Body of pancreas (tissue), 4 donors: Measurements from ENCODE around the gene CDC37. TPM values are rescaled to one million over a fixed set of nuclear protein-coding genes. Genes with fewer than 3 reads are reported as not detected.
A peak's percentile ranks its signal among the peaks of the same experiment; 100 is the strongest.

Experiments
- ATAC-seq: fragments of 150-250 bp; one replicate; pipeline ENCODE4 v1.9.1; 2016
- DNase-seq, 4 donors: peaks; one replicate each; pipeline ENCODE4 v3.0.0-alpha.2; 2019
- H3K27ac ChIP-seq, 4 donors: fragments of 200-600 bp; sonication (generic); 1 replicate in 3 of 4; 2 replicates in 1 of 4; pipeline versions ENCODE4 v1.5.1 to v1.6.1; 2016 to 2019; ENCODE audit warnings: mild to moderate bottlenecking in 1 of 4, mixed read lengths in 1 of 4, moderate library complexity in 1 of 4
- H3K27me3 ChIP-seq, 2 donors: fragments of 200-600 bp; sonication (generic); one replicate each; pipeline ENCODE4 v1.6.0; 2016; ENCODE audit warnings: mild to moderate bottlenecking in 1 of 2
- H3K36me3 ChIP-seq, 2 donors: fragments of 200-600 bp; sonication (generic); replicated peaks in 1 of 2; 2 replicates each; pipeline ENCODE4 v1.5.1; 2016; ENCODE audit warnings: low read depth in 2 of 2; ENCODE audit not compliant: insufficient read depth in 1 of 2
- H3K4me1 ChIP-seq: fragments of 200-600 bp; sonication (generic); one replicate; pipeline ENCODE4 v1.6.0; 2016
- H3K4me3 ChIP-seq, 2 donors: fragments of 200-600 bp; sonication (generic); 1 replicate in 1 of 2; 2 replicates in 1 of 2; pipeline ENCODE4 v1.5.1; 2016 to 2019
- H3K9me3 ChIP-seq, 3 donors: fragments of 200-600 bp; sonication (generic); 1 replicate in 2 of 3; 2 replicates in 1 of 3; pipeline ENCODE4 v1.5.1; 2016
- CTCF ChIP-seq, 7 experiments: fragments of 450-650 bp in 4 of 7; fragments of 200-600 bp in 3 of 7; sonication (generic) in 3 of 7; IDR thresholded peaks; one replicate each; pipeline ENCODE4 v1.5.1; 2016 to 2019; ENCODE audit warnings: antibody characterized with exemption in 7 of 7
- POLR2A ChIP-seq, 3 donors: fragments of 450-650 bp; IDR thresholded peaks; one replicate each; pipeline ENCODE4 v1.6.1; 2016; ENCODE audit warnings: antibody characterized with exemption in 3 of 3, mild to moderate bottlenecking in 2 of 3
- WGBS, 2 donors: methylation state at CpG; one replicate each; pipeline ENCODE4 v1.1.5; 2017; 5-methylcytosine and 5-hydroxymethylcytosine counted together
- intact Hi-C: fragments of 100-400 bp; cut with DNase I; formaldehyde crosslinking; loops from one replicate; pipeline ENCODE4 v1.15.1; 2023
- total RNA-seq, 2 donors: library from RNA; depleted of rRNA; stranded (reverse); fragments of >200 nt; gene quantifications; one replicate each; pipeline ENCODE4 v1.1.0, GENCODE V29; 2016

The CDC37 gene
- total RNA-seq, 2 donors from 2014 or later, result 89.7 to 122 TPM

GRCh38 chr19:10431943-10432735 lies 28.8 kb upstream of the CDC37 start:
- no peaks in the 10 kb centered on the region for H3K27me3 ChIP-seq
- TF ChIP-seq POLR2A (IDR thresholded peaks at IDR 0.05), result peak in 1 of 3 donors; percentile 8
- TF ChIP-seq CTCF (IDR thresholded peaks at IDR 0.05), result no peak
- H3K27ac ChIP-seq, result peak overlapping the region; percentile 69 to 85 (median 78)
- 0 to 1% methylated on average over 12 to 48 of the region's 64 CpGs for WGBS, 2 donors
- ATAC-seq, result peak; percentile 66
- DNase-seq, result peak; percentile 64 to 76 (median 68)
- H3K9me3 ChIP-seq, result no peaks in the 10 kb centered on the region
- H3K4me3 ChIP-seq, result peak overlapping the region; percentile 11 to 50
- intact Hi-C loops, result no loop called here
- H3K4me1 ChIP-seq, result peaks cover 37% of the 10 kb centered on the region
- no peaks in the 10 kb centered on the region for H3K36me3 ChIP-seq

GRCh38 chr19:10431254-10431942 lies 28.1 kb upstream of the CDC37 start:
- Histone ChIP-seq H3K9me3 (no peaks in the 10 kb centered on the region), H3K27me3 (no peaks in the 10 kb centered on the region), H3K4me3 (peak overlapping the region; percentile 22 to 50), H3K27ac (peak overlapping the region; percentile 69 to 85 (median 78)), H3K36me3 (no peaks in the 10 kb centered on the region), H3K4me1 (peaks cover 37% of the 10 kb centered on the region)
- peak; percentile 10 for ATAC-seq
- WGBS, 2 donors, result 1 to 12% methylated on average over 9 to 22 of the region's 25 CpGs
- intact Hi-C loops, result no loop called here
- TF ChIP-seq POLR2A (IDR thresholded peaks at IDR 0.05) (peak in 1 of 3 donors; percentile 22), CTCF (IDR thresholded peaks at IDR 0.05) (peak in 1 of 7 experiments; percentile 25)
- peak in 3 of 4 donors; percentile 45 to 52 (median 46) for DNase-seq

- intact Hi-C loops, result no loop called here
- 0 to 2% methylated on average over 14 to 73 of the region's 75 CpGs for WGBS, 2 donors
- H3K4me3 ChIP-seq, result peak overlapping the region; percentile 22 to 50
- H3K27me3 ChIP-seq, result no peaks in the 10 kb centered on the region
- H3K36me3 ChIP-seq, result no peaks in the 10 kb centered on the region
- TF ChIP-seq POLR2A (IDR thresholded peaks at IDR 0.05), result peak; percentile 30 to 47 (median 45)
- no peak for TF ChIP-seq CTCF (IDR thresholded peaks at IDR 0.05)
- H3K27ac ChIP-seq, result peak overlapping the region in 2 of 4 donors; percentile 69 to 74
- no peaks in the 10 kb centered on the region for H3K9me3 ChIP-seq
- H3K4me1 ChIP-seq, result peaks cover 37% of the 10 kb centered on the region
- peak; percentile 80 for ATAC-seq
- DNase-seq, result peak; percentile 63 to 72 (median 66)
Observed at GRCh38 chr19:10430505-10431253, 27.3 kb upstream of the CDC37 start.

GRCh38 chr19:10428996-10429381 lies 25.6 kb upstream of the CDC37 start:
- WGBS, 2 donors, result 64 to 78% methylated on average over 5 of the region's 5 CpGs

More at GRCh38 chr19:10428996-10429381, 25.6 kb upstream of the CDC37 start:
- H3K27me3 ChIP-seq, result no peaks in the 10 kb centered on the region
- H3K4me3 ChIP-seq, result no peak overlapping the region
- TF ChIP-seq CTCF (IDR thresholded peaks at IDR 0.05), result no peak
- no peak for TF ChIP-seq POLR2A (IDR thresholded peaks at IDR 0.05)
- intact Hi-C loops, result no loop called here
- H3K4me1 ChIP-seq, result peaks cover 48% of the 10 kb centered on the region
- ATAC-seq, result no peak
- H3K9me3 ChIP-seq, result no peaks in the 10 kb centered on the region
- no peaks in the 10 kb centered on the region for H3K36me3 ChIP-seq
- DNase-seq, result no peak
- no peak overlapping the region for H3K27ac ChIP-seq
